PC-3 (cell line): ENCODE data around the gene OGDH.

Experiments used
- EZH2phosphoT487 ChIP-seq: fragments of 300-600 bp; sonication (generic); IDR thresholded peaks from 2 replicates; pipeline ENCODE4 v1.6.1; 2018; ENCODE audit warnings: mild to moderate bottlenecking, antibody characterized with exemption, low read length, borderline replicate concordance
- TF ChIP-seq, protein P1 (sequence below): fragments of 300-600 bp; sonication (generic); conservative IDR thresholded peaks from 2 replicates; pipeline ENCODE4 v1.5.1; 2017; ENCODE audit warnings: antibody characterized with exemption, low read depth, mild to moderate bottlenecking, low read length

DNA sequence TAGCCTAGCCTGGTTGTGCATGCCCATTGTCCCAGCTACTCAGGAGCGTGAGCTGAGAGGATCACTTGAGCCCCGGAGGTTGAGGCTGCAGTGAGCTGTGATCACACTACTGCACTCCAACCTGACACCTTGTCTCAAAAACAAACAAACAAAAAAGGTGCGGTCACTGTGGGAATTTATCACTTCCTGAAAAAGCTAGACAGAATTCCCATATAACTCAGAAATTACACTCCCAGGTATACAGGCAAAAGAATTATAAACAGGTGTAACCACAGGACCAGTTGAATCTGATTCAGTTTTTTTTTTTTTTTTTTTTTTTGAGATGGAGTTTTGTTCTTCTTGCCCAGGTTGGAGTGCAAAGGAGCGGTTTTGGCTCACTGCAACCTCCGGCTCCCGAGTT lies 3.2 kb upstream of the OGDH start:
- TF ChIP-seq, protein P1, sequence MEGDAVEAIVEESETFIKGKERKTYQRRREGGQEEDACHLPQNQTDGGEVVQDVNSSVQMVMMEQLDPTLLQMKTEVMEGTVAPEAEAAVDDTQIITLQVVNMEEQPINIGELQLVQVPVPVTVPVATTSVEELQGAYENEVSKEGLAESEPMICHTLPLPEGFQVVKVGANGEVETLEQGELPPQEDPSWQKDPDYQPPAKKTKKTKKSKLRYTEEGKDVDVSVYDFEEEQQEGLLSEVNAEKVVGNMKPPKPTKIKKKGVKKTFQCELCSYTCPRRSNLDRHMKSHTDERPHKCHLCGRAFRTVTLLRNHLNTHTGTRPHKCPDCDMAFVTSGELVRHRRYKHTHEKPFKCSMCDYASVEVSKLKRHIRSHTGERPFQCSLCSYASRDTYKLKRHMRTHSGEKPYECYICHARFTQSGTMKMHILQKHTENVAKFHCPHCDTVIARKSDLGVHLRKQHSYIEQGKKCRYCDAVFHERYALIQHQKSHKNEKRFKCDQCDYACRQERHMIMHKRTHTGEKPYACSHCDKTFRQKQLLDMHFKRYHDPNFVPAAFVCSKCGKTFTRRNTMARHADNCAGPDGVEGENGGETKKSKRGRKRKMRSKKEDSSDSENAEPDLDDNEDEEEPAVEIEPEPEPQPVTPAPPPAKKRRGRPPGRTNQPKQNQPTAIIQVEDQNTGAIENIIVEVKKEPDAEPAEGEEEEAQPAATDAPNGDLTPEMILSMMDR: no peak
- TF ChIP-seq EZH2phosphoT487: no peak
